GM18873 (cell line): ENCODE results near the gene RIC1.
"Not testable (repeated sequence)": the region's sequence is repeated elsewhere in the genome, so short reads cannot be mapped to it uniquely, and the experiment has no call there.

Source experiments
- ATAC-seq: cut with Tn5 transposase; IDR thresholded peaks from one replicate; pipeline ENCODE4 v1.9.1; 2021; ENCODE audit warnings: mild to moderate bottlenecking, moderate library complexity, moderate number of reproducible peaks; ENCODE audit not compliant: unreplicated experiment, low FRiP score

The RIC1 gene

DNA sequence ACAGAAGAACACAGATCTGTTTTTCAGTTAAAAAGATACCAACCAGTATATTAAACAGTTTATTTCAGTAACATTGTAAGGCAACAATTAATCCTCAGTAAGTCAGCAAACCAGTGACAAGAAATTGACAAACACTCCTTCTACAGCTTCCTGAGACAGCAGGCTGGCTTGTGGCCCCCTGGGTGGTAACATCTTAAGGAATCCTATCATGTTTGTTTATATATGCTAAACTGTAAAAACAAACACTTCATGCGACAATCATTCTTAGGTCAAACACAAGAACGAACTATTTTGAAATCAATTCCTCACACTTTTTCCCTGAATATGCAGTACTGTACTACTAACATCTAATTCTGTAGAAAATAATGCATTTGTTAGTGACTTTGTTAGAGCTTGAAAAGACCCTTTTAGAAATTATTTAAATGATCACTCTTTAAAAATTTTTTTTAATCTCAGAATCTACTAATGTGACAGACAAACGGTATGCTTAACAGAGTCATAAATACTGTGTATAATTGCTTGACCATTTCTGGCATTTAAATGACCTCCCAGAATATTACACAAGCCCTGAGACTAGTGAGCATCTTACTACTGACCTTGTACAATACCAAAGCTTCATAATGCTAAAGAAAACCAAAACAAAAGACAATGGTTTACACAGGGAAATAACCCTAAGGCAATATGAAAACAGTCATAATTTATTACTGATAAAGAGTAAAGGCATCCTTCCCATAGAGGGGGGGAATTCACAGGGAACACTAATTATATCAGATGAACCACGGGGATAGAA, 155.8 kb downstream of the RIC1 start:
- ATAC-seq, result no peak

DNA sequence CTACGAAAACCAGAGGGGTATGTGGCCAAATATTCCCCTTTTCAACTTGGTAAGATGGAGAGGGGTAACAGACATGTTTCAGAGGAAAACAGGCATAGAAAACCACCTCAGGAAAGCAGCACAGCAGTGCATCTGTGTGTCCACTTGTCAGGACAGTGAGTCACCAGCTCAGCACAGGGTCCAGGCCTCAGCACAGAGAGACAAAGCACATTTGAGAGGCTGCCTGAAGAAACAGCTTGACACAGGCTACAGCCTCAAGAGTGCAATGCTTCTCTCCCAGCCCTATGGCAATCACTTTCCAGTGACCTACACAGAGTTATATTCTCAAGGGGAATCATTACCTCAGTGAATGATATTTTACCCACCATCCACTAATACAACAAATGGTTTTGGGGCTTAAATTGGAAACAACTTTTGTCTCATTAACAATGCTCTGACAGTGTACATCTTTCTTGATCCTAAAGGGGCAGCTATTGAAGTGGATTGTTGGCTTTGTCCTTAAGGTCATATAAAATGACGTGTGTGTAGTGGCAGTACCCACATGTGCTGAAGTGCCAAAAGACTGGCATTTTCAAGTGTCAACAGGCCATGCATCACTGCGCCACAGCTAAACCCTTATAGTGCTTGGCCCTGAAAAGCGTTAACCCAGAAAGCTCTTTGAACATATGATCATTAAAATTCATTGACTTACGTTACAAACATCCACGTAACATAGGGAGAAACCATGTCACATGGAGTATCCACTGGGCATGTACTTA, 157.6 kb downstream of the RIC1 start:
- no peak for ATAC-seq

DNA sequence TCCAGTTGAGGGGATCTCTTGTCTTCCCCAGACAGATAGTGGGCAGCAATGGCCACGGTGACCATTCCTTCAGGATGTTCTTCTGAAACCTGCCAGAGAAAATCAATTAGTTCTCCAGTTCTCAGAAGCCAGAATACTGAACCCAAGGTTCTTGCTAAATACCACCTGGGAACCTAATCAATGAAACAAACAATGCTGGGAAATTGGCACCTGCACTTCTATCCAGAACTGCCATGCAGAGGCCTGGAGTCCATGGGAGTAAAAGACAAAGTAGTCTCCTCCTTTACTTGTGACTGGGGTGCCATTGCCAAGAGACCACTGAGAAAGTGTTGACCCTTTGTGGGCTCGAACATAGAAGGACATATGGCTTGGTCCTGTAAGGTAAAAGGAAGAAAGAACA, 158.3 kb downstream of the RIC1 start:
- ATAC-seq, result no peak

DNA sequence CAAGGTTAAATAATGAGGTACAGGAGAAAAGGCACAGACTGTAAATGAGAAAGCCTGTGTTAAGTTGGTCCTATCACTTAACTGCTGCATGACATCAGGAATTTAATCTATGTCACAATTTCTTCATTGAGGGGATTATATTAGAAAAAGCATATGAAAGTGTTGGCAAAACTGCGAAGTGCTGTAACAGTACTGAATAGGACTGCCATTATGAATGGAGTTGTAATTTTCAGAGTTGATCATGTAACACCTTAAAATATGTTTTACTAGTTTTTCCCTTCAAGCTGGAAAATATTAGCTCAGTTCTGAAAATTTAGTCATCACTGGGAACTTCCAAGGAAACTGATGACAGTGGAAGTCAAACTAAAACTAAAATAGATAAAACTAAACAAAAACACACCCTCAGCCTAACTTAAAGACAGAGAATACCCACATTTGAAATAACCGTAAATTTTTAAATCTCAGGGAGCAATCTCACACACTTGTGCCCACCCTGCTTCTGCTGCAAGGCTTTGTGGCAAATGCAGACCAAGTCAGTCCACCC, 158.9 kb downstream of the RIC1 start:
- ATAC-seq, result no peak

DNA sequence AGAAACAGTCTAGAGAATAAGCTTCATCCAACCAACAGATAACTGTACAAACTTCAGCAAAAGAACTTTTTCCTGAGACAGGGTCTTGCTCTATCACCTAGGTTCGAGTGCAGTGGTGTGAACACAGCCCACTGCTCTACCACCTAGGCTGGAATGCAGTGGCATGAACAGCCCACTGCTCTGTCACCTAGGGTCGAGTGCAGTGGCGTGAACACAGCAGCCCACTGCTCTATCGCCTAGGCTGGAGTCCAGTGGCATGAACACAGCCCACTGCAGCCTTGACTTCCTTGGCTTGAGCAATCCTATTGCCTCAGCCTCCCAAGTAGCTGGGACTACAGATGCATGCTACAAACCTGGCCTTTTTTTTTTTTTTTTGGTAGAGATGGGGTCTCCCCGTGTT, 160.6 kb downstream of the RIC1 start:
- no peak for ATAC-seq

DNA sequence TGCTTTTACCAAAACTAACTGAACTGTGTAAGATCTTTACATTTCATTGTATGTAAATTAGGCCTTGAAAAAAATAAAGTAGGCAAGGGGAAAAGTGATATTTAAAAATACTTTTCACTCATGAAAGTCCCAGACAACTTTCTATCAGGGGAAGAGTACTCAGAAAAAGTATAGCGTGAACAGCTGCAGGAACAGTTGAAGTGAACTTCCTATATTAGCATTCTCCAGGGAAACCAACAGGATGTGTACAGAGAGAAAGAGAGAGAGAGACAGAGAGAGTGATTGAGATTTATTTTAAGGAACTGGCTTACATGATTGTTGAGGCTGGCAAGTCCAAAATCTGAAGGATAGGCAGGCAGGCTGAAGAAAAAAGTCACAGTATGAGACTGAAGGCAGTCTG, 162.0 kb downstream of the RIC1 start:
- no peak for ATAC-seq

DNA sequence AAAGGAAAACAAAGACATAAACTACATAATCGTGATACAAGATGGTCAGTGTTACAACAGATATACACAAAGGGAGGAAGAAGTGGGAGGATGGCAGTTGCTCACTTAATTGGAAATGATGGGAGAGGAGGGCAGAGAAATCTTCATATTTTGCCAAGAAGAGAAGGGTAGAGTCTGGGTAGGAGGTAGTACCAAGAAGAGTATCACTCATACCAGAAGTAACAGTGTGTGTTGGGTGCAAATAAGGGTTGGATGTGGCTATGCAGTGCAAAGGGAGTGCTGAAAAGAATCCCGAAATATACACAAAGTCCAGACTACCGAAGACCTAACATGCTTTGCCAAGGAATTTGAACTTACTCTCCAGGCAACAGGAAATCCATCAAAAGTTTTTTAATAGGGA, 163.0 kb downstream of the RIC1 start:
- no peak for ATAC-seq

DNA sequence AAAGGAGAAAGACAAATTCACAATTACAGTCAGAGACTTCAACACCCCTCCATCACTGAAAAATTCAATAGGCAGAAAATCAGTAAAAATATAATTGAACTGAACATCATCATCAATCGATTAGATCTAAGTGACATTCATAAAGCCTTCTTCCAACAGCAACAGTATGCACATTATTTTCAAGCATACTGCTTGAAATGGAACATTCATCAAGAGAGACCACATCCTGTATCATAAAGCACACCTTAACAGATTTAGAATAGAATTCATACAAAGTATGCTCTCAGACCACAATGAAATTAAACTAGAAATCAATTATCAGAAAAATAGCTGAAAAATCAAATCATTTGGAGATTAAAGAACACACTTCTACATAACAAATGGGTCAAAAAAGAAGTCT, 164.9 kb downstream of the RIC1 start:
- ATAC-seq, result no peak

DNA sequence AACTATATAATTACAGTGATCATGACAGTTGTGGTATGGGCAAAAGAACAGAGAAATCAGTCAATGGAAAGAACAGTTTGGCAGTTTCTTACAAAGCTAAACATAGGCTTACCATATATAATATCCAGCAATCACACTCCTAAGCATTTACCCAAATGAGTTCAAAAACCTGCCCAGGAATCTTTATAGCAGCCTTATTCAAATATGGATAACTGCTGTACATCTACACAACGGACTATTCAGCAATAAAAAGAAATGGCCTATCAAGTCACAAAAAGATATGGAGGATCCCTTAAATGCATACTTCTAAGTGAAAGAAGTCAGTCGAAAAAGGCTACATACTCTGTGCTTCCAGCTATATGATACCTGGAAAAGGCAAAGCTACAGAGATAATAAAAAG, 167.4 kb downstream of the RIC1 start:
- ATAC-seq, result no peak

DNA sequence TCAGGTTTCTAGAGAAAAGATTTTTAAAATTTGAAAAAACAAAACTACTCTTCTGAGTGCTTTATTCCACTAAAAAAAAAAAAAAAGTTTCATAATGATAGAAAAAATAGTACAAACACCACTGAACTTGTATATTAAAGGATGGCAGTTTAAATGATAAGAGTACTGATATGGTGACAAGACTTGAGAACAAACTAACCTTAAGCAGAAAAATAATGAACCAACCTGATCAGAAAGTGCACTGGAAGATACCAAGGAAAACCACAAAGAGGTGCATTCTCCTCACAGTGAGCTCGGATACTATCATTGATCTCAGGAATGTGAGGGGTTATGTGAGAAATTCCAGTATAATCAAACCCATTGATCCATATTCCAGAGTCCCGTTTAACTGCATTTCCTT, 169.7 kb downstream of the RIC1 start:
- ATAC-seq, result no peak

DNA sequence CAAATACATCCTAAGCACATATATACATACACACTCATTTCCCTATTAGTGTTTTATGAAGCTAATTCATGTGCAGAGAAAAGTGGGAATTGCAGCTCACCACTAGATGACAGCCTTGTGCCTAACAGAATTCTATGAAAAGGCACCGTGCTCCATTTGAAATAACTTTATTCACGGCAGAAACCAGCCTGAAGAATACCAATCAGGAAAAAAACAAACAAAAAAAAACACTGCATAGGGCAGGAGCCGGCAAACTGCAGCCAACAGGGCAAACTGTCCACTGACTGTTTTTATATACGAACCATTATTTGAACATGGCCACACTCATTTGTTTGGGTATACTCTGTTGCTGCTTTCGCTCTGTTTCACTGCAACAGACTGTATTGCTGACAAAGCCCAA, 170.4 kb downstream of the RIC1 start:
- no peak for ATAC-seq

DNA sequence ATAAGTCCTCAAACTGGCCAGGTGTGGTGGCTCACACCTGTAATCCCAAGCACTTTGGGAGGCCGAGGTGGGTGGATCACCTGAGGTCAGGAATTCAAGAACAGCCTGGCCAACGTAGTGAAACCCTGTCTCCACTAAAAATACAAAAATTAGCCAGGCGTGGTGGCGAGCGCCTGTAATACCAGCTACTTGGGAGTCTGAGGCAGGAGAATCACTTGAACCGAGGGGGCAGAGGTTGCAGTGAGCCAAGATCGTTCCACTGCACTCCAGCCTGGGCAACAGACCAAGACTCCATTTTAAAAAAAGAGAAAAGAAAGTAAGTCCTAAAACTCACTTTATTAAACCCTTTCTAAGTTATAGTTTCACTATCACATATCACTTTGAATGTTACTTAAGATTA, 171.5 kb downstream of the RIC1 start:
- ATAC-seq, result not testable (repeated sequence)

DNA sequence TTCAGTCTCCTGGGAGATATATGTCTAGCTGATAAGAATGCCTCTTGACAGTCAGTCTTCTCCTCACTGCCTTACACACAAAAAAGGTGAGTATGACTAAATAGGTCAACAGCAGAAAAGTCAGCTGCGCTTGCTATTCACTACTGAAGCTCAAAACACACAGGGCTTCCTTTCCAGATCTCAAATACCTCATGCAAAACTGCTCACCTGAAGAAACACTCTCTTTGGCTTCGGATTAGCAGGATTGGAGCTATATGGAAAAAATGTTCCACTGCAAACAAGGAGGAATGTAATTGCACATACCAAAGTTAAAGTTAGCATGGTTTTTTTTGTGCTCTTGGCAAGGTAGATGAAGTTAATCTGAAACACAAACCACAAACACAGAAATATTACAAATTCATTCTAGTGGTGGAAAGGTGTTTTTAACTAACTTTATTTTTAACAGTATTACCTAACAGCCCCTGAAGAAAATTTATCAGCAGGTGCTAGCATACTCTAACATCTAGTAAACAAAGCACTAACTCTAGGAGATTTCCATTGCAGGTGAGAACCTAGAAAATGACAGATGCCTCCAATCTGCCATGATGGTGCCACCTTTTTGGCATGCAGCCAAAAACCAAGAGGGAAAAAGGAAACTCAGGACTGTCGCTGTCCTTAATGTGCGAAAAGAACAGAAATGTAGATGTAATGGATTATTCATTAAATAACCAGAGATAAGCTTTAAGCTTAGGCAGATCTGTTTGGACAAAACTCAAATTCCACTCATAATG, 172.2 kb downstream of the RIC1 start:
- ATAC-seq, result no peak

DNA sequence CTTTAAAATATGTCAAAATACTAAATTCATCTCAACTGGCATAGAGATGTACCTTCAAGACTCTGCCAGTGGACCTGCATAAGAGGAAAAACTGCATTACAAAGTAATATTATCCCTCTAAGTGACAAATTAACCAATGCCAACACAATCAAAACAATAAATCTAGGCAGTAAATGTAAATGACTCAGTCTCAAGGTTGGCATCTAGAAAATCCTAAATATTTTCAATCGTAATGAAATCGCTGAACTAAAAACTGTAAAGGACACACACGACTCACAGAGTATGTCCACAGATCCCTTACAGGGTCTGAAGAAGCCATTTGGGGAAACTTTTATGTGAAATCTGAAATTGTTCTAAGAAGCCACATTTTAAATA, 172.8 kb downstream of the RIC1 start:
- ATAC-seq, result no peak

DNA sequence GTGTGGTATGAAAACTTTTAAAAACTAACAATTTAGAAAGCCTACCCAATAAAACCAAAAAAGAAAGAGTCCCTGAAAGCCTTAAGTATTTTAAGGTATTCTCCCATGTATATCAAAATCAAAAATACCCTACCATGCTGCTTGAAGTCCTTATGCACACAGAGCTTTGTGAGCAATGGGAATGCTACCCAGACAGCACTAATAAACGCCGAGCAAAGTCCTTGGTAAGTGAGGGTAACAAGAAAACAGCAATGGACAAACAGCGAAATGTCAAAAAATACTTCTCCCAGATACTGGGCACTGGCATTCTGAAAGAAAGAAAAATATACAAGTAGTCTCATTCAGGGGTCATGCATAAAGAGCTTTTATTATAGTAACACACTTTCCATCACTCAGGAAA, 176.6 kb downstream of the RIC1 start:
- ATAC-seq, result no peak

DNA sequence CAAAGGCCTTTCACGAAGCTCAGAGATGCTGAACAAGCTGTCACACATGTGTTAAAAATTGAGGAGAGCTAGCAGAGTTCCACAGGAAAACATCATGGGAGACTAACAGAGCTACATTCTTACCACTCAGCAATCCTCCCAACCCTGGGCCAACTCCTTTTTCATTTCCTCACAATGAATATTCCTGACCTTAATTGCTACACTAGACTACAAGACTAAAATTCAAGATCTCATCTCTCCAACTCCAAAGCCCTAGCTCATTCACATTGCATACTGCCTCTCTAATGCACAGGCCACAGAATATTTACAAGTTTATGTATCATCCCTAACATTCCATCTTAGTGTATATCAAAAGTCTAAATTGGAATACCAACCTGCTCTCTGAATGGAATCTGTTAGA, 182.8 kb downstream of the RIC1 start:
- ATAC-seq, result no peak

DNA sequence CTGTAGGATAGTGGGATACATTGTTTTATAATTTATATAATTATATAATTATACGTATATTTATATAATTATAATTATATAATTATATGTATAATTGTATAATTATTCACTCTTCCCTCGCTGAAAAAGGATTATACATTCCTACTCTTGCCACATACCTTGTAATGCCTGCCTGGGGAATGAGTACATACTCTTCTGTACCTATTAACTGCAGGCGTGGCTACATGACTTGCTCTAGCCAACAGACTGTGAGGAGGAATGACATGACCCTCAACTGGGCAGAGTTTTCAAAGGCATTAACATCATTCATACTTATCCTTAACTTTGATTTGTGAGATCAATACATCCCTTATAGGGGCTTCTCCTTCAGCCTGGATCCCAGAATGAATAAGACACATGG, 184.9 kb downstream of the RIC1 start:
- no peak for ATAC-seq

DNA sequence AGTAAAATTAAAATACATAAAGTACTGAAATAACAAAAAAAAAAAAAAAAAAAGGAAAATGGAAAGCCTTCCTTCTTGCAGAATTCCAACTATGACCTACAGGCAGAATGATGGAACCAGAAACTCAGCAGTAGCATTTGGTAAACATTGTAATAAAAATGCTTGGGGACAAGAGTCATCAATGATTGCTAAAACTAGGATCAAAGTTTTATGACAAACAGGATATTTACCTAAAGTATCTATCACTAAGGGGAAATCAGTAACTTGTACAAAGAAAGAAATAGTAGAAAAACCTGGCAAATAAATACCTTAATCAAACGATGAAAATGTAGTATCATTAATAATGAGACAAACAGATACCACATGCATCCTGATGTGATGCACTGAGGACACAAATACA, 186.6 kb downstream of the RIC1 start:
- ATAC-seq, result no peak

DNA sequence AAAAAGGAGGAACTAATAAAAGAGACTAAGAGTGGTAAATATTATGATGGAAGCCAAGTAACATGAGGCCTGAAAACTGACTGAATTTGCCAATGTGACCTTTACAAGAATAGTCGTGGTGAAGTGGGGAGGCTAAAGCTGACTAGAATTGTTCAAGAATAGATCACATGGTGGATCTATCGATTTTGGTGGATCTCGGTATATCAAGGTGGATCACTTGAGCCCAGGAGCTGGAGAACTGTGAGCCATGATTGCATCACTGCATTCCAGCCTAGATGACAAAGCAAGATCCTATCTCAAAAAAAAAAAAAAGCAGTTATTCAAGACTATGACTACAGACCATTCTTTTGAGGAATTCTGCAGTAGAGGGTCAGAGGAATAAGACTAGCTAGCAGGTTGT, 189.0 kb downstream of the RIC1 start:
- no peak for ATAC-seq

DNA sequence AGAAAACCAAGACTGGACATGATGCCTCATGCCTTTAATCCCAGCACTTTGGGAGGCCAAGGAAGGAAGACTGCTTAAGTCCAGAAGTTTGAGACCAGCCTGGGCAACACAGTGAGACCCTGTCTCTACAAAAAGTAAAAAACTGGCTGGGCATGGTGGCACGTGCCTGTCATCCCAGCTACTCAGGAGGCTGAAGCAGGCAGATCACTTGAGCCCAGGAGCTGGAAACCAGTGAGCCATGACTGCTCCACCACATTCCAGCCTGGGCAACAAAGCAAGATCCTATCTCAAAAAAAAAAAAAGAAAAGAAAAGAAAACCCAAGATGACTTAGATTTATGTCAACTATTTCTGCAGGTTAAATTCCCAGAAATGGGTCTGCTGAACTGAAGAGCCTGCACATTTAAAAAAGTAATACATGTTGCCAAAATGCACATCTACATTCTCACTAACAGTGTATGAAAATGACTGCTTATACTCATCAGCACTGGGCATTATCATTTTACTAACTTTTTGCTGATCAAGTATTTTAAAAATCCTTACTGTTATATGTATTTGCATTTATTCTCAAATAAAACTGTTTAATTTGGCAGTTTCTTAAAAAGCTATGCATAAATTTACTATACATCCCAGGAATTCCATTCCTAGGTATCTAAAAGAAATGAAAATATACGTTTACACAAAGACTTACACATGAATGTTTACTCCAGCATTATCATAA, 189.7 kb downstream of the RIC1 start:
- no peak for ATAC-seq

DNA sequence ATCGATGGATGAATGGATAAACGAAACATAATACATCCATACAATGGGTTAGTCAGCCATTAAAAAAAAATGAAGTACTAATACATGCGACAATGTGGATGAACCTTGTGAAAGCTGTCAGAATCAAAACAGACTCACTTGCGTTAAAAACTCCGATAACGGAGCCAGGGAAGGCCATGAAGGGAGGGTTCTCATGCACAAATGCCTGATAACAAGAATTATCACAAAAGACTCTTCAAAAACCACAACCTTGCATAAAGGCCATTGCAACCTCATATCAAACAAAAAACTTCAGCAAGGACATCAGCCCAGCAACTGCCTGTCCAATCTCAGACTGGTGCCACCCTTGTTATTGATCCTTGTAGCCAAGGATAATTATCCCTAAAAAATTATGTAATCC, 190.3 kb downstream of the RIC1 start:
- ATAC-seq, result no peak
